Measurements from ENCODE around the gene CACNG1.

DNA sequence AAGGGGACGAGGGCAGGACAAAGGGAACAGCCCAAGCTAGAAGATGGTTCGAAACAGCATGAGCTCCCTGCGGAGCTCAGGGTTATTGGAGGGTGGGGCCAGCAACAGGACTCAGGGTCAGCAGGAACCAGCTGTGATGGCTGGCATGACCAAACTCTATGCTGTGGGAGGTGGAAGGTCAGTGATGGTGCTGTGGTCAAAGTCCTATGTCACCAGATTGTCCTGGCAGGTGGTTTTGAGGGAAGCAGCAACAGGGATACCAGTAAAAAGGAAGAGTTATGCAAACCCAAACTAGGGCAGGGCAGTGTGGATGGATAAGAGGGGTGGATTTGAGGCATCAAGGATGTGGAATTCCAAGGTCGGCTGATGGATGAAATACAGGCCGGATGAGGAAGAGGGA, 47.4 kb upstream of the CACNG1 start:
- TF ChIP-seq GATA2 (IDR thresholded peaks at IDR 0.05; ENCODE audit: low read depth, low read length) (no peak), GATA3 (IDR thresholded peaks at IDR 0.05; ENCODE audit: low read depth, low read length) (no peak)
